NK-92 (cell line): ENCODE results near the gene PIAS1.
"Not testable (repeated sequence)": the region's sequence is repeated elsewhere in the genome, so short reads cannot be mapped to it uniquely, and the experiment has no call there.

Experiments used
- DNase-seq: peaks from one replicate; lab custom pipeline; 2025; ENCODE audit not compliant: unreplicated experiment; lab: John Stamatoyannopoulos, UW

The PIAS1 gene

GRCh38 chr15:68201153-68201878 lies 147.2 kb downstream of the PIAS1 start:
- no peak for DNase-seq

GRCh38 chr15:68201879-68202261 lies 147.8 kb downstream of the PIAS1 start:
- DNase-seq, result no peak

GRCh38 chr15:68202994-68203393 lies 148.9 kb downstream of the PIAS1 start:
- DNase-seq, result not testable (repeated sequence)

- no peak for DNase-seq
These were observed 149.4 kb downstream of the PIAS1 start for GRCh38 chr15:68203486-68203885.

- DNase-seq, result no peak
These were observed 149.8 kb downstream of the PIAS1 start for GRCh38 chr15:68203956-68204355.

- no peak for DNase-seq
These were observed 150.2 kb downstream of the PIAS1 start for GRCh38 chr15:68204361-68204760.

GRCh38 chr15:68204776-68205557 lies 150.9 kb downstream of the PIAS1 start, which contains the start of gene CALML4:
Gene CALML4 (minus strand): TSS chr15:68205332. CDS start chr15:68205247, 85 bp downstream.
- DNase-seq, result no peak

- no peak for DNase-seq
These were observed 151.4 kb downstream of the PIAS1 start for GRCh38 chr15:68205558-68205944.

- no peak for DNase-seq
These were observed 151.9 kb downstream of the PIAS1 start for GRCh38 chr15:68205954-68206539.

GRCh38 chr15:68206711-68207151 lies 152.6 kb downstream of the PIAS1 start:
- DNase-seq, result no peak

- DNase-seq, result no peak
These were observed 153.2 kb downstream of the PIAS1 start for GRCh38 chr15:68207176-68207935.

GRCh38 chr15:68208136-68208535 lies 154.0 kb downstream of the PIAS1 start:
- no peak for DNase-seq

GRCh38 chr15:68208636-68209240 lies 154.6 kb downstream of the PIAS1 start:
- DNase-seq, result no peak

GRCh38 chr15:68209272-68209671 lies 155.2 kb downstream of the PIAS1 start:
- DNase-seq, result no peak

GRCh38 chr15:68209735-68210408 lies 155.8 kb downstream of the PIAS1 start:
- DNase-seq, result no peak

GRCh38 chr15:68210409-68210756 lies 156.3 kb downstream of the PIAS1 start:
- no peak for DNase-seq

GRCh38 chr15:68210821-68211655 lies 156.9 kb downstream of the PIAS1 start:
- DNase-seq, result no peak

GRCh38 chr15:68211656-68212320 lies 157.7 kb downstream of the PIAS1 start:
- DNase-seq, result no peak

- DNase-seq, result not testable (repeated sequence)
These were observed 159.4 kb downstream of the PIAS1 start for GRCh38 chr15:68213491-68213845.
